ENCODE data around the gene MRPL51. TPM values are rescaled to one million over a fixed set of nuclear protein-coding genes. Genes with fewer than 3 reads are reported as not detected.

The MRPL51 gene
- total RNA-seq: 116 and 153 TPM in 2 replicates

GRCh38 chr12:6492838-6493496 is at the start of gene MRPL51:
Gene MRPL51, minus strand, starts transcription at chr12:6493262. Its CDS starts 126 bp downstream, at chr12:6493136.

GRCh38 chr12:6533923-6534694 is 41.0 kb upstream of the MRPL51 start, which contains the start of gene GAPDH:
Gene GAPDH, plus strand, starts transcription at chr12:6534517. Its CDS starts 316 bp downstream, at chr12:6534833.

GRCh38 chr12:6493497-6494257 is 615 bp upstream of the MRPL51 start, which contains the start of gene NCAPD2:
Gene NCAPD2, plus strand, starts transcription at chr12:6494102. Its CDS starts 997 bp downstream, at chr12:6495099.

GRCh38 chr12:6470375-6471163 is 22.5 kb downstream of the MRPL51 start, which contains the start of gene VAMP1:
Gene VAMP1, minus strand, starts transcription at chr12:6470677. Its CDS starts 146 bp downstream, at chr12:6470531.

GRCh38 chr12:6451348-6452244 is 41.5 kb downstream of the MRPL51 start, which contains the start of gene TAPBPL:
Gene TAPBPL, plus strand, starts transcription at chr12:6452042. Its CDS starts 207 bp downstream, at chr12:6452249.

GRCh38 chr12:6444704-6445688 is 48.1 kb downstream of the MRPL51 start, which contains the start of gene CD27:
Gene CD27, plus strand, starts transcription at chr12:6444955. Its CDS starts 141 bp downstream, at chr12:6445096.

Other genes with a start within 250 kb of the MRPL51 start
- gene PLEKHG6, start 182.6 kb downstream of the MRPL51 start, total RNA-seq: 21.9 and 24.0 TPM in 2 replicates
- 149 and 283 TPM in 2 replicates for gene TNFRSF1A, start 151.2 kb downstream of the MRPL51 start, total RNA-seq
- gene SCNN1A, start 117.7 kb downstream of the MRPL51 start, total RNA-seq: 88.7 and 91.7 TPM in 2 replicates
- 197 and 205 TPM in 2 replicates for gene LTBR, start 109.1 kb downstream of the MRPL51 start, total RNA-seq
- not detected in 2 replicates for gene CD27, start 48.3 kb downstream of the MRPL51 start, total RNA-seq
- 2.5 and 3.0 TPM in 2 replicates for gene TAPBPL, start 41.2 kb downstream of the MRPL51 start, total RNA-seq
- gene VAMP1, start 22.6 kb downstream of the MRPL51 start, total RNA-seq: 1.8 and 2.9 TPM in 2 replicates
- gene NCAPD2, start 840 bp upstream of the MRPL51 start, total RNA-seq: 87.6 and 120 TPM in 2 replicates
- 8,018 and 11,435 TPM in 2 replicates for gene GAPDH, start 41.3 kb upstream of the MRPL51 start, total RNA-seq
- 1.8 and 3.3 TPM in 2 replicates for gene IFFO1, start 62.8 kb upstream of the MRPL51 start, total RNA-seq
- 46.7 and 47.1 TPM in 2 replicates for gene NOP2, start 75.0 kb upstream of the MRPL51 start, total RNA-seq
- gene CHD4, start 114.1 kb upstream of the MRPL51 start, total RNA-seq: 180 and 243 TPM in 2 replicates
- 16.6 TPM in 2 replicates for gene LPAR5, start 142.7 kb upstream of the MRPL51 start, total RNA-seq
- gene ACRBP, start 154.2 kb upstream of the MRPL51 start, total RNA-seq: 0.28 TPM in 1 of 2 replicates, not detected in the other
- gene ING4, start 169.9 kb upstream of the MRPL51 start, total RNA-seq: 19.8 and 24.4 TPM in 2 replicates
- gene ZNF384, start 196.1 kb upstream of the MRPL51 start, total RNA-seq: 15.1 and 21.8 TPM in 2 replicates
- gene PIANP, start 207.6 kb upstream of the MRPL51 start, total RNA-seq: not detected in 2 replicates
- gene COPS7A, start 230.8 kb upstream of the MRPL51 start, total RNA-seq: 56.4 and 63.6 TPM in 2 replicates

Measured in airway epithelial cell (primary cell).